ENCODE results near the gene IFI27L2.

Gene IFI27L2

GRCh38 chr14:94122438-94122837, 7.0 kb downstream of the IFI27L2 start:
- CTCF ChIA-PET = no interaction called here
- DNase-seq (ENCODE audit: low spot score) = no peak
- no peak overlapping the region for H3K27ac ChIP-seq
- no peak for TF ChIP-seq CTCF (conservative IDR thresholded peaks at IDR 0.05; ENCODE audit: low read depth)
- POLR2A ChIA-PET (ENCODE audit: low non-redundant PET) = no interaction called here

GRCh38 chr14:94121485-94121884, 7.9 kb downstream of the IFI27L2 start:
- ChIA-PET POLR2A (ENCODE audit: low non-redundant PET) (no interaction called here), CTCF (no interaction called here)
- TF ChIP-seq CTCF (conservative IDR thresholded peaks at IDR 0.05; ENCODE audit: low read depth) = no peak
- no peak overlapping the region for H3K27ac ChIP-seq
- no peak for DNase-seq (ENCODE audit: low spot score)

GRCh38 chr14:94120667-94121340, 8.6 kb downstream of the IFI27L2 start:
- no peak overlapping the region for H3K27ac ChIP-seq
- no peak for TF ChIP-seq CTCF (conservative IDR thresholded peaks at IDR 0.05; ENCODE audit: low read depth)
- POLR2A ChIA-PET (ENCODE audit: low non-redundant PET) = no interaction called here
- DNase-seq (ENCODE audit: low spot score) = no peak
- CTCF ChIA-PET = no interaction called here

- no peak for DNase-seq (ENCODE audit: low spot score)
- CTCF ChIA-PET = no interaction called here
- TF ChIP-seq CTCF (conservative IDR thresholded peaks at IDR 0.05; ENCODE audit: low read depth) = no peak
- POLR2A ChIA-PET (ENCODE audit: low non-redundant PET) = no interaction called here
- no peak overlapping the region for H3K27ac ChIP-seq
Observed at GRCh38 chr14:94119071-94119470, 10.3 kb downstream of the IFI27L2 start.

GRCh38 chr14:94117856-94118255, 11.5 kb downstream of the IFI27L2 start:
- no peak for TF ChIP-seq CTCF (conservative IDR thresholded peaks at IDR 0.05; ENCODE audit: low read depth)
- ChIA-PET CTCF (no interaction called here), POLR2A (ENCODE audit: low non-redundant PET) (no interaction called here)
- no peak overlapping the region for H3K27ac ChIP-seq
- DNase-seq (ENCODE audit: low spot score) = no peak

GRCh38 chr14:94116701-94117100, 12.7 kb downstream of the IFI27L2 start:
- POLR2A ChIA-PET (ENCODE audit: low non-redundant PET) = no interaction called here
- no peak overlapping the region for H3K27ac ChIP-seq
- no peak for DNase-seq (ENCODE audit: low spot score)
- no peak for TF ChIP-seq CTCF (conservative IDR thresholded peaks at IDR 0.05; ENCODE audit: low read depth)
- CTCF ChIA-PET = no interaction called here
